Activated T-helper 1 cell treated with anti-CD3 and anti-CD28 coated beads, Interleukin-12 subunit alpha, Interleukin-12 subunit beta, Interleukin-2, Interleukin-4 antibody, amounts not matched to agents 30 ng/mL and 10 ng/mL and 1 ng/mL, durations not matched to agents 14 hours and 24 hours and 36 hours (primary cell): ENCODE results near the gene KCNQ1. TPM values are rescaled to one million over a fixed set of nuclear protein-coding genes. Genes with fewer than 3 reads are reported as not detected.

Experiments used
- DNase-seq: peaks from one replicate; pipeline ENCODE4 v3.0.0; 2021; ENCODE audit warnings: low spot score
- H3K27ac Mint-ChIP-seq: one replicate; pipeline ENCODE4 v1.8.0; 2021; ENCODE audit warnings: mild to moderate bottlenecking, mixed read lengths
- H3K27me3 Mint-ChIP-seq: one replicate; pipeline ENCODE4 v1.8.0; 2022; ENCODE audit warnings: mild to moderate bottlenecking, moderate library complexity, mixed read lengths; ENCODE audit not compliant: insufficient read depth
- H3K36me3 Mint-ChIP-seq: one replicate; pipeline ENCODE4 v1.8.0; 2021; ENCODE audit warnings: low read depth, mixed read lengths
- H3K4me1 Mint-ChIP-seq: one replicate; pipeline ENCODE4 v1.8.0; 2021; ENCODE audit warnings: low read depth, mixed read lengths
- H3K4me3 Mint-ChIP-seq: one replicate; pipeline ENCODE4 v1.8.0; 2021; ENCODE audit warnings: mild to moderate bottlenecking, moderate library complexity, mixed read lengths
- H3K9me3 Mint-ChIP-seq: one replicate; pipeline ENCODE4 v1.8.0; 2021; ENCODE audit warnings: mixed read lengths
- intact Hi-C: fragments of 100-400 bp; cut with micrococcal nuclease; formaldehyde crosslinking; loops from one replicate; pipeline ENCODE4 v1.15.1; 2024
- total RNA-seq: library from RNA; stranded (reverse); gene quantifications from 2 replicates; pipeline ENCODE4 v1.2.3, GENCODE V29; 2022

Gene KCNQ1
- total RNA-seq, 1 donor from 2014 or later, result 6.4 TPM

GRCh38 chr11:2846470-2846869, 401.7 kb downstream of the KCNQ1 start:
- Mint-ChIP-seq H3K27me3 (no peaks in the 10 kb centered on the region), H3K9me3 (no peaks in the 10 kb centered on the region), H3K27ac (no peak overlapping the region), H3K4me1 (no peaks in the 10 kb centered on the region), H3K36me3 (no peaks in the 10 kb centered on the region), H3K4me3 (no peak overlapping the region)
- intact Hi-C loops, result no loop called here
- DNase-seq, result no peak

GRCh38 chr11:2847561-2847960, 402.8 kb downstream of the KCNQ1 start:
- no peak for DNase-seq
- no peaks in the 10 kb centered on the region for H3K36me3 Mint-ChIP-seq
- H3K27ac Mint-ChIP-seq, result no peak overlapping the region
- no peaks in the 10 kb centered on the region for H3K27me3 Mint-ChIP-seq
- no peaks in the 10 kb centered on the region for H3K4me1 Mint-ChIP-seq
- no peak overlapping the region for H3K4me3 Mint-ChIP-seq
- no peaks in the 10 kb centered on the region for H3K9me3 Mint-ChIP-seq
- intact Hi-C loops, result no loop called here

- H3K4me3 Mint-ChIP-seq, result no peak overlapping the region
- H3K9me3 Mint-ChIP-seq, result no peaks in the 10 kb centered on the region
- H3K27me3 Mint-ChIP-seq, result no peaks in the 10 kb centered on the region
- intact Hi-C loops, result no loop called here
- DNase-seq, result no peak
- no peaks in the 10 kb centered on the region for H3K4me1 Mint-ChIP-seq
- no peaks in the 10 kb centered on the region for H3K36me3 Mint-ChIP-seq
- H3K27ac Mint-ChIP-seq, result no peak overlapping the region
Measured at GRCh38 chr11:2848497-2848896, 403.7 kb downstream of the KCNQ1 start.

GRCh38 chr11:2849994-2850770, 405.4 kb downstream of the KCNQ1 start:
- H3K27me3 Mint-ChIP-seq, result no peaks in the 10 kb centered on the region
- H3K4me3 Mint-ChIP-seq, result no peak overlapping the region
- H3K4me1 Mint-ChIP-seq, result no peaks in the 10 kb centered on the region
- H3K36me3 Mint-ChIP-seq, result no peaks in the 10 kb centered on the region
- DNase-seq, result no peak
- intact Hi-C loops, result no loop called here
- no peaks in the 10 kb centered on the region for H3K9me3 Mint-ChIP-seq
- H3K27ac Mint-ChIP-seq, result no peak overlapping the region

GRCh38 chr11:2853401-2853800, 408.6 kb downstream of the KCNQ1 start:
- intact Hi-C loops, result no loop called here
- Mint-ChIP-seq H3K27ac (no peak overlapping the region), H3K36me3 (no peaks in the 10 kb centered on the region), H3K4me1 (no peaks in the 10 kb centered on the region), H3K27me3 (no peaks in the 10 kb centered on the region), H3K4me3 (no peak overlapping the region), H3K9me3 (no peaks in the 10 kb centered on the region)
- no peak for DNase-seq

- no peaks in the 10 kb centered on the region for H3K36me3 Mint-ChIP-seq
- H3K9me3 Mint-ChIP-seq, result no peaks in the 10 kb centered on the region
- no peaks in the 10 kb centered on the region for H3K27me3 Mint-ChIP-seq
- DNase-seq, result no peak
- intact Hi-C loops, result no loop called here
- H3K4me3 Mint-ChIP-seq, result no peak overlapping the region
- no peak overlapping the region for H3K27ac Mint-ChIP-seq
- no peaks in the 10 kb centered on the region for H3K4me1 Mint-ChIP-seq
Measured at GRCh38 chr11:2853997-2854560, 409.3 kb downstream of the KCNQ1 start.

- Mint-ChIP-seq H3K27ac (no peak overlapping the region), H3K9me3 (no peaks in the 10 kb centered on the region), H3K27me3 (no peaks in the 10 kb centered on the region), H3K4me1 (no peaks in the 10 kb centered on the region), H3K36me3 (no peaks in the 10 kb centered on the region), H3K4me3 (no peak overlapping the region)
- intact Hi-C loops, result no loop called here
- DNase-seq, result no peak
Measured at GRCh38 chr11:2855162-2855561, 410.4 kb downstream of the KCNQ1 start.

- H3K27me3 Mint-ChIP-seq, result peaks cover 12% of the 10 kb centered on the region
- intact Hi-C loops, result no loop called here
- H3K27ac Mint-ChIP-seq, result no peak overlapping the region
- DNase-seq, result no peak
- H3K4me3 Mint-ChIP-seq, result no peak overlapping the region
- no peaks in the 10 kb centered on the region for H3K4me1 Mint-ChIP-seq
- H3K36me3 Mint-ChIP-seq, result no peaks in the 10 kb centered on the region
- no peaks in the 10 kb centered on the region for H3K9me3 Mint-ChIP-seq
Measured at GRCh38 chr11:2857276-2857675, 412.5 kb downstream of the KCNQ1 start.

GRCh38 chr11:2857918-2858317, 413.1 kb downstream of the KCNQ1 start:
- intact Hi-C loops, result no loop called here
- H3K27ac Mint-ChIP-seq, result no peak overlapping the region
- H3K4me3 Mint-ChIP-seq, result no peak overlapping the region
- no peaks in the 10 kb centered on the region for H3K36me3 Mint-ChIP-seq
- no peak for DNase-seq
- peaks cover 12% of the 10 kb centered on the region for H3K27me3 Mint-ChIP-seq
- H3K4me1 Mint-ChIP-seq, result no peaks in the 10 kb centered on the region
- H3K9me3 Mint-ChIP-seq, result no peaks in the 10 kb centered on the region

GRCh38 chr11:2858995-2859698, 414.3 kb downstream of the KCNQ1 start:
- intact Hi-C loops, result no loop called here
- peaks cover 21% of the 10 kb centered on the region for H3K27me3 Mint-ChIP-seq
- H3K27ac Mint-ChIP-seq, result no peak overlapping the region
- no peaks in the 10 kb centered on the region for H3K9me3 Mint-ChIP-seq
- no peak for DNase-seq
- no peaks in the 10 kb centered on the region for H3K36me3 Mint-ChIP-seq
- no peak overlapping the region for H3K4me3 Mint-ChIP-seq
- H3K4me1 Mint-ChIP-seq, result no peaks in the 10 kb centered on the region

GRCh38 chr11:2859699-2860037, 414.9 kb downstream of the KCNQ1 start:
- no peaks in the 10 kb centered on the region for H3K36me3 Mint-ChIP-seq

GRCh38 chr11:2860636-2861035, 415.8 kb downstream of the KCNQ1 start:
- H3K9me3 Mint-ChIP-seq, result no peaks in the 10 kb centered on the region
- intact Hi-C loops, result no loop called here
- H3K4me1 Mint-ChIP-seq, result no peaks in the 10 kb centered on the region
- H3K4me3 Mint-ChIP-seq, result no peak overlapping the region
- no peak overlapping the region for H3K27ac Mint-ChIP-seq
- no peak for DNase-seq
- peaks cover 31% of the 10 kb centered on the region for H3K27me3 Mint-ChIP-seq
- no peaks in the 10 kb centered on the region for H3K36me3 Mint-ChIP-seq

More at GRCh38 chr11:2859699-2860037, 414.9 kb downstream of the KCNQ1 start:
- Mint-ChIP-seq H3K27ac (no peak overlapping the region), H3K4me1 (no peaks in the 10 kb centered on the region), H3K9me3 (no peaks in the 10 kb centered on the region), H3K4me3 (no peak overlapping the region), H3K27me3 (peaks cover 26% of the 10 kb centered on the region)
- intact Hi-C loops, result no loop called here
- no peak for DNase-seq
